CD4-positive, alpha-beta T cell treated with Interleukin-10 for 1 hour (primary cell): Measurements from ENCODE around the gene DRD2.

Source experiments
- DNase-seq: peaks from one replicate; pipeline ENCODE4 v3.0.0-alpha.2; 2020

The DRD2 gene

GRCh38 chr11:113363406-113363805 lies 111.8 kb downstream of the DRD2 start:
- DNase-seq, result no peak
